CD4-positive, alpha-beta T cell treated with Interleukin-4 for 1 hour (primary cell): ENCODE data around the gene TRAF2.

Source experiments
- DNase-seq, 2 donors: peaks; one replicate each; pipeline ENCODE4 v3.0.0-alpha.2; 2020 to 2022

The TRAF2 gene

DNA sequence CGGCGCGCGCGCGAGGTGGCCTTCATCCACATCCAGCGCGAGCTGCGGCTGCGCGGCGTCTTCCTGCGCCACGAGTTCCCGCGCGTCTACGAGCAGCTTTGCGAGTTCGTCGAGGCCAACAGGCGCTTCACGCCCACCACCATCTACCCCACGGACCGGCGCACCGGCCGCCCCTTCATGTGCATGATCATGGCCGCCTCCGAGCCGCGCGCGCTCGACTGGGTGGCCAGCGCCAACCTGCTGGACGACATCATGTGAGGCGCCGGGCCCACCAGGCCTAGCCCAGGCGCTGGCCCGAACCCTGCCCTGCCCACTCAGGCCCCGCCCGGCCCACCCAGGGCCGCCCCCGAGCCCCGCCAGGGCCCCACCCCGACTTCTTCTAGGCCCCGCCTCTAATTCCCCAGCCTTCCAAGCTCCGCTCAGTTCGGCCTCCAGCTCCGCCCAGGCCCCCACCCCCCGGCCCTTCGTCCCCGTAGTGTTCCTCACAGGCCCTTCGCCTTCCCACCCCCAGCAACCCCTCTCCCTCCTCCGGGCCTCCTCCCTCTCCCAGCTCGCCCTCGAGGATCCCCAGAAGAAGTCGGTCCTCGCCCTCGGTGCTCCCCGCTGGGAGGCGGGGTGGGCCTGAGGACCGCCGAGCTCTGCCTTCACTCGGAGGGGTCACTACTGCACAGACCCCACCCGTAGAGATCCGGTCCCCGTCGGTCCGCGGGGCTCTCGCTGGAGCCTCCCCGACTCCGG is 39.1 kb upstream of the TRAF2 start:
- DNase-seq = no peak

DNA sequence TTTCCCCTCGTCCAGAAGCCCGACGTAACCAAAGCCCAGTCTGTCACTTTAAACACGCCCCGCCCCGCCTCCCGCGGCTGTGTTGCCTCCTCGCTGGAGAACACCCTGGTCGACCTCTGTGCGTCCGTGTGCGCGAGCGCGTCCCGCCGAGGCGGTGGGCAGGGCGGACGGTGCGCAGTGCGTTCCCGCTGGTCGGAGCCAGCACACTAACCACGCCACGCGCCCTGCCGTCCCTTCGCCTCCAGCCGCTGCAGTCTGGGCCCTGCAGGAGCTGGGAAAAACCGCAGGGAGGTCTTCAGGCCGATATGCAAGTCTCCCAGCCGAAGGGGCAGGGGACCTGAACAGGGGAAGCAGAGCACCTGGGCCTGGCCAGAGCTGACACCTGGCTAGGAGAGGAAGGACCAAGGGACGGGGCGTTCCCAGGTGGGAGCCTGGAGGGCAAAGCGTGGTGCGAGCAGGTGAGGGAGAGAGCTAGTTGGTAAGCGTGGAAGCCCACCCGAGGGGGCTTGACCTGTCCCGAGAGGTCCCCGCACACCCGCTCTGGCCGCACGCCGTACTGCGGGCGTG is 38.4 kb upstream of the TRAF2 start:
- DNase-seq = peak; percentile 70 to 76

DNA sequence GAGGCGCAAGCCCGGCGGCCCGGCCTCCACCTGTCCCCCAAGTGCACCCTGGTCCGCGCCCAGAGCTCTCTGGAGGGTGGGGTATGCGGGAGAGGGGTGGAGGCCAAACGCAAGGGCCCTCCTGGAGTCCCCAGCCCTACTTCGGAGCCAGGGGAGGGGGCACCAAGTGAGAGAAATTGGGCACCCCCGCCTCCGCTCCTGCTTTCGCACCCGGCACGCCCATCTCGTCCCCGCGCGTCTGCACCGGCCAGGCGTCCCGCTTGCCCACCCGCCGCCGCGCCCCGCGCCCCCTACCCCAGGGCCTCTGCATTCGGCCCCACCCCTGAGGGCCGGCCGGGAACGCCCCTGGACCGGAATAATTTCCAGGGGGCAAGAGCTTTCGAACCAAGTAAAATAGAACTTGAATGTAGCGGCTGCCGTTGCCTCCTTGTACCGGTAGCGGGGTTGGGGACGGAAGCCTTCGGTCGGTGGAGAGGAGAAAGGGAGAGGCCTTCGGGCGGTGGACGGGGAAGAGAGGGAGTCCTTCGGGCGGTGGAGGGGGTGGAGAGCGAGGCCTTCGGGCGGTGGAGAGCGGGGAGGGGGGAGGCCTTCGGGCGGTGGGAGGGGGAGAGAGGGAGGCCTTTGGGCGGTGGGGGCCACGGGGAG is 37.8 kb upstream of the TRAF2 start:
- DNase-seq = peak in 1 of 2 donors; percentile 36

DNA sequence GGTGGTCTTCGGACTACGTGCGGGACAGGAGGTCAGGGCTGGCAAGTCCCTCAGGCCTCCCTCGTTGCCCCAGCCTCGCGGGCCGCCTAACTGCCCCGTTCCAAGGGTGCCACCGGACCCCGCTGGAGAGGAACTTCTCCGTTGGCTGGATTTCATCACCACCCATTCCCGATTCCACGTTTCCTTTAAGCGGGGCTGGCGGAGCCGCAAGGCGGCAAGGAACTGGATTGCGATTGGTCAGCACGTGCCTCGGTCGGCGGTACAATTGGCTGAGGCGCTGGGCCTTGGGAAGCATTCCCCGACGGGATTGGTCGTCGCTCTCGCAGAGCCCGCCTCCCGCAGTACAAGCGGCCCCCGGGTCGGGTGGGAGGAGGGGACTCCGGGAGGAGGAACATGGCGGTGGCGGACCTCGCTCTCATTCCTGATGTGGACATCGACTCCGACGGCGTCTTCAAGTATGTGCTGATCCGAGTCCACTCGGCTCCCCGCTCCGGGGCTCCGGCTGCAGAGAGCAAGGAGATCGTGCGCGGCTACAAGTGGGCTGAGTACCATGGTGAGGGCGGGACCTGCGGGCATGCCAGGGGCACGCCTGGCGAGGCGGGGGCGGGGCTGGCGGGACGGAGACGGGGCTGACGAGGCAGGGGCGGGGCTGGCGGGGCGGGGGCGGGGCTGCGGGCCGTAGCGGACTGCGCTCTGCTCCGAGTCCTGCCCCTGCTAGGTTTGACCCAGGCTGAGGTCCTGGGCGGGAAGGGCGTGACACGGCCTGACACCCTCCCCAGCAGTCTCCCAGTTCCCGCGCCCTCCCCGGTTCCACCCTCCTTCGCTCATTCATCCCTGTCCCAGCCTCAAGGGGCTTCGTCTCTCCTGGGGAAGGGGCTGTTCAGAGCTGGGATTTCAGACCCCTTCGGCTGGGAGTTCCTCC is 37.0 kb upstream of the TRAF2 start, which contains the start of gene PHPT1:
TSS of gene PHPT1 (plus strand) at position 372 of the 922 bp plus-strand sequence. CDS start at position 394, 22 bp downstream.
- peak; percentile 97 for DNase-seq

DNA sequence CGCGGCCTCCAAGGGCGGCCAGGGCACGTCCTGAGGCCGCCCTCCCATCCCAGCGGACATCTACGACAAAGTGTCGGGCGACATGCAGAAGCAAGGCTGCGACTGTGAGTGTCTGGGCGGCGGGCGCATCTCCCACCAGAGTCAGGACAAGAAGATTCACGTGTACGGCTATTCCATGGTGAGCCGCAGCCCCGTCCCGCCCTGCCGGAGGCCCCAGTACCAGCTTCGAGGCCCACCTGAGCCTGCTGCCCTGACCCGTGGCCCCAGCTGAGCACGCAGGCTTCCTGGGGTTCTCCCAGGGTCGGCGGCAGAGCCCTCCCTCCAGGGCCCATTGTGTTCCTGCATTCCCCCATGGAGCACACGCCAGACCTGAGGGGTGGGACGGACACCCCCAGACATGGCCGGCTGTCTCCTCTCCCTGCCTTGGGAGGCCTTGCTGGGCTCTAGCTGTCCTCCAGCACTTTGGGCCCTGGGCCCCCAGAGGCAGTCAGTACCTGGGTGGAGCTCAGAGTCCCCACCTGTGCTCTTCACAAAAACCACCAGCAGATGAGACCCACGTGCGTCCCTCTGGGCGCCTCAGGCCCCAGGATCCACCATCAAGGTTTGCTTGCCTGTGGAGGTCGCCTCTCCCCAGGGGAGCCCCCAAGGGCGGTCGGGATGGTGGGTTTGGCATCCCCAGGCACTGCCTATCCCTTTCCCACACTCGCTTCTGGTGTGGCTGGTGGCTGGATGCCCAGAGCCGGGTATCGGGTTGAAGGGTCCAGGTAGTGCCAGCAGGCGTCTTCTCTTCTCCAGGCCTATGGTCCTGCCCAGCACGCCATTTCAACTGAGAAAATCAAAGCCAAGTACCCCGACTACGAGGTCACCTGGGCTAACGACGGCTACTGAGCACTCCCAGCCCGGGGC is 36.1 kb upstream of the TRAF2 start:
- DNase-seq = no peak

DNA sequence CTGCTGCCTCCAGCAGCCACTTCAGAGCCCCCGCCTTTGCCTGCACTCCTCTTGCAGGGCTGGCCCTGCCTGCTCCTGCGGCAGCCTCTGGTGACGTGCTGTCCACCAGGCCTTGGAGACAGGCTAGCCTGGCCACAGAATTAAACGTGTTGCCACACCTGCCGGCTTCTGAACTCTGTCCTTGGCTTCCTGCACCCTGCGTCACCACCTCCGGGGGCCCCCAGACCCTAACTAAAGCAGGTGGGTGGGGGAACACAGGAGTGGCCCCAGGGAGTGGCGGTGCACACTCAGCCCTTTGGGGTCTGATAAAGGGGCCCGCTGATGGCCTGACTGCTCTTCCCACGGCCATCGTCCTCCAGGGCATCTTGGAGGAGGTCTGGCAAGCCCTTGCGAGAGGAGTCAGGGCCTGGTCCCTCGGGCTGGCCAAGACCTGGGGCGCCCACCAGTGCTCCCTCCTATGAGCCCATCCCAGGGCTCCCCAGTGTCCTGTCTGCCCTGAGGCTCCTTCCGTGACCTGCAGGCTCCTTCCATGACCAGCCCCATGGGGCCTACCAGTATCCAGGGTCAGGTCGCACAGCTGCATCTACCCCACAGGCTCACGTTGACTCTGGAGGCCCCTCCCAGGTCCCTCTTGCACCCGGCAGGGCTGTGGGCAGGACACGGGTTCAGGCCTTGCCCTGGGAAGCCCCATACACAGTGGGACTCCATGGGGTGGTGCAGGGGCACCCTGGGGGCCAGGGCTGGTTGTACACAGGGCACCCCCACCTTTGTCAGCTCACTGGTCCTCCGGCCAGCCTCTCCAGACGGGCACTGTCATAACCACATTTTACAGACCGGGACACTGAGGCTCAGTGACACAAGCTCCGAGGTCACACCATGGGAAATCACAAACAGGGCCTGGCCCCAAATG is 35.2 kb upstream of the TRAF2 start:
- no peak for DNase-seq

DNA sequence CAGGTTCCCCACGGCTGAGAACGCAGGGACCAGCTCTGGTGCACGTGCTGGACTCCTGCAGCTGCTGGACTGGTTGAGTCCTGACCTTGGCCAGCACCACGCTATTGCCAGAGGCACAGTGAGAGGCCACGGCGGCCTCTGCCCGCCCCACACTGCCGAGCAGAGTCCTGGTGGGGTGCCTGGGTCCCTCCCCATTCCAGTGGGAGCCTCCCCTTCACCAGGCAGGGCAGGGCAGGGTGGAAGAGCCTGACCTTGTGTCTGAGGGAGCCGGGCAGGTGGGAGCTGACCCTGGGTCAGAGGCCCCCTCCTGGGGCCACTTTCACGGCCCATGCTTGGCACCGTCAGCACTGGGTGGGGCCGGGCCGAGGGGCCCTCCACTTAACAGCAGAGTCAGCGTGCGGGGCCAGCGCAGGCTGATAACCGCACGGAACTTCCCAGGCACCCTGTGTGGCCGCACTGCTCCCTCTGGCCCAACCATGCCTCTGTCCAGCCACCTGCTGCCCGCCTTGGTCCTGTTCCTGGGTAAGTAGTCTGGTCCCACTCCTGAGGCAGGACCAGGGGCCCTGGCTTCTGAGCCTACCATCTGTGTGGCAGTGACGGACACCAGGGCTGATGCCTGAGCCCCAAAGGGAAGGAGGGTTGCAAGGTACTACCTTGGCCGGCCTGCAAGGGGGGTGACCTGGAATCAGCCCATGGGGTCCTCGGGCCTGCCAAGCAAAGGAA is 34.2 kb upstream of the TRAF2 start, which contains the start of gene MAMDC4:
TSS of gene MAMDC4 (plus strand) at position 406 of the 723 bp plus-strand sequence. CDS start at position 477, 71 bp downstream.
- DNase-seq = no peak

DNA sequence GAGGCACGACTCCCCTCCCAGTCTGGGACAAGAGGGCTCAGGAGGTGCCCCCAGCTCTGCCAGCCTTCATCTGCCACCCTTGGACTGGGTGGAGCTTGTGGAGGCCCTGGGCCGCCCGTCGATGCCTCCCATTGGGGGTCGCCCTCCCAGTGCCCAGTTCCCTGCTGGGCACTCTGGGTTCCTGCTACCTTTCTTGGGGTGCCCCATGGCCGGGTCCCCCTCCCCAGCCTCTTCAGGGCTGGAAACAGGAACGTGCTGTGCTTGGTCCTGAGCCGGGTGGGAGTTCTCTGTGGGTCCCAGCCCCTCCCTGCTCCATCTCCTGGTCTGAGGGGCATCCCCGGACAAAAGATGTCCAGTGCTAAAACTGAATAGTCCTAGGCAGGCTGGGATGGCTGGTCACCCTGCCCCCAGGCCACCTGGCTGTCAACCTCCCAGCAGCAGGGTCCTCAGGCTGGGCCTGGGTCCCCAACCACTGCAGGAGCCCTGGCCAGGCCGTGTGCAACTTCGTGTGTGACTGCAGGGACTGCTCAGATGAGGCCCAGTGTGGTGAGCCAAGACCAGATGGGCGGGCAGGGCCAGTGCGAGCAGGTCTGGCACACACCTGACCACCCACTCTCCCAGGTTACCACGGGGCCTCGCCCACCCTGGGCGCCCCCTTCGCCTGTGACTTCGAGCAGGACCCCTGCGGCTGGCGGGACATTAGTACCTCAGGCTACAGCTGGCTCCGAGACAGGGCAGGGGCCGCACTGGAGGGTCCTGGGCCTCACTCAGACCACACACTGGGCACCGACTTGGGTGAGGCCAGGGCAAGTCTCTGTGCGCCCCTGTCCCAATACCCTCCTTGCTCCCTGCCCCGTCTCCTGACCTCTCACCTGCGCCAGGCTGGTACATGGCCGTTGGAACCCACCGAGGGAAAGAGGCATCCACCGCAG is 33.4 kb upstream of the TRAF2 start:
- no peak for DNase-seq

DNA sequence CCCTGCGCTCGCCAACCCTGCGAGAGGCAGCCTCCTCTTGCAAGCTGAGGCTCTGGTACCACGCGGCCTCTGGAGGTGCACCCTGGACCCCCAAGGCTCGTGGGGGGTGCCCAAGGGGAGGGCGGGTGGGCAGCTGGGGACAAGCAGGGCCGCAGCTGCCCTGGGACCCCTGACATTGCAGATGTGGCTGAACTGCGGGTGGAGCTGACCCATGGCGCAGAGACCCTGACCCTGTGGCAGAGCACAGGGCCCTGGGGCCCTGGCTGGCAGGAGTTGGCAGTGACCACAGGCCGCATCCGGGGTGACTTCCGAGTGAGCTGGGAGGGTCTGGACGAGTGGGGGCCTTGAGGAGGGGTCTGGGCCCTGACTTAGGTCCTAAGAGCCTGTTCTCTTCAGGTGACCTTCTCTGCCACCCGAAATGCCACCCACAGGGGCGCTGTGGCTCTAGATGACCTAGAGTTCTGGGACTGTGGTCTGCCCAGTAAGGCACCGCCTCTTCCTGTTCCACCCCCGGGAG is 32.7 kb upstream of the TRAF2 start:
- DNase-seq = no peak

DNA sequence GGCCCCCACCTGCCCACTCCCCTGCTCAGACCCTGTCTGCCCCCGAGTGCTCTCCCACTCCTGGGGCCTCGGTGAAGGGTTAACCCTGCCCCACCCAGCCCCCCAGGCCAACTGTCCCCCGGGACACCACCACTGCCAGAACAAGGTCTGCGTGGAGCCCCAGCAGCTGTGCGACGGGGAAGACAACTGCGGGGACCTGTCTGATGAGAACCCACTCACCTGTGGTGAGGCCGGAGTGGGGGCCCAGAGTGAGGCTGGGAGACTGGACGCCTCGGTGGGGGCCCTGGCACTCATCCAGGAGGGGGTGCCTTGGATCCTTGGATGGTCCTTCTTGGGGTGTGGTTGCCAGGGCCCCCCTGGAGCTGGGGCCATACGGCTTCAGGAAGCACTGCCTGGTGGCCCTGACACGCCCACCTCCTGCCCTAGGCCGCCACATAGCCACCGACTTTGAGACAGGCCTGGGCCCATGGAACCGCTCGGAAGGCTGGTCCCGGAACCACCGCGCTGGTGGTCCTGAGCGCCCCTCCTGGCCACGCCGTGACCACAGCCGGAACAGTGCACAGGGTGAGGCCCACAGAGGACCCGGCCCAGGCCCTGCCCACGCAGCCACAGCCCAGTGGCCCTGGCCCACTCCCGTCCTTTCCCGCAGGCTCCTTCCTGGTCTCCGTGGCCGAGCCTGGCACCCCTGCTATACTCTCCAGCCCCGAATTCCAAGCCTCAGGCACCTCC is 32.0 kb upstream of the TRAF2 start:
- DNase-seq = no peak

DNA sequence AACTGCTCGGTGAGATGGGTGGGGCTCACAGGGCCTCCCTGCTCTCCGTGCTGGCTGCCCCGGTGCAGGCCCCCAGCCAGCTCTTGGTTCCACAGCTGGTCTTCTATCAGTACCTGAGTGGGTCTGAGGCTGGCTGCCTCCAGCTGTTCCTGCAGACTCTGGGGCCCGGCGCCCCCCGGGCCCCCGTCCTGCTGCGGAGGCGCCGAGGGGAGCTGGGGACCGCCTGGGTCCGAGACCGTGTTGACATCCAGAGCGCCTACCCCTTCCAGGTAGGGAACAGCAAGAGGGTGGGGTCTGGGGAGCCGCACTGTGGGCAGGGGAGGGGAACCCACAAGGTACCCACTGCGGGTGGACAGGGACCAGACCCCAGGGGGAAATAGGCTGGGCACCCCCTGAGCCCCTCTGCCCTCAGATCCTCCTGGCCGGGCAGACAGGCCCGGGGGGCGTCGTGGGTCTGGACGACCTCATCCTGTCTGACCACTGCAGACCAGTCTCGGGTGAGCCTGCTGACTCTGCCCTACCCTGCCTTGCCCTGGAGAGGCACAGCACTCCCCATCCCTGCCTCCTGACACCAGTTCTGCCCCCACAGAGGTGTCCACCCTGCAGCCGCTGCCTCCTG is 31.4 kb upstream of the TRAF2 start:
- no peak for DNase-seq

DNA sequence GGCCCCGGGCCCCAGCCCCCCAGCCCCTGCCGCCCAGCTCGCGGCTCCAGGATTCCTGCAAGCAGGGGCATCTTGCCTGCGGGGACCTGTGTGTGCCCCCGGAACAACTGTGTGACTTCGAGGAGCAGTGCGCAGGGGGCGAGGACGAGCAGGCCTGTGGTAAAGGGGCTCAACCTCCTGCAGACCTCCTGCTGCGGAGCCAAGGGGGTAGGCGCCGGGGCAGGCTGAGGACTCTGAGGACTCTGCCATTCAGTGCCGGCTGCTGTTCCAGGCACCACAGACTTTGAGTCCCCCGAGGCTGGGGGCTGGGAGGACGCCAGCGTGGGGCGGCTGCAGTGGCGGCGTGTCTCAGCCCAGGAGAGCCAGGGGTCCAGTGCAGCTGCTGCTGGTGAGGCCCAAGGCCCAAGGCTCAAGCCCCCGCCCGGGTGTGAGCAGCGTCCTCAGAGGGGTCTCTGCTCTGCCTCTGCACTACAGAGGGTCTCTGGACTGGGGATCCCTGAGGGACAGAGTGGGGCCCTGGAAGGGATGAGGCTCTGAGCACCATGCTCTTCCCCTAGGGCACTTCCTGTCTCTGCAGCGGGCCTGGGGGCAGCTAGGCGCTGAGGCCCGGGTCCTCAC is 30.7 kb upstream of the TRAF2 start:
- no peak for DNase-seq

DNA sequence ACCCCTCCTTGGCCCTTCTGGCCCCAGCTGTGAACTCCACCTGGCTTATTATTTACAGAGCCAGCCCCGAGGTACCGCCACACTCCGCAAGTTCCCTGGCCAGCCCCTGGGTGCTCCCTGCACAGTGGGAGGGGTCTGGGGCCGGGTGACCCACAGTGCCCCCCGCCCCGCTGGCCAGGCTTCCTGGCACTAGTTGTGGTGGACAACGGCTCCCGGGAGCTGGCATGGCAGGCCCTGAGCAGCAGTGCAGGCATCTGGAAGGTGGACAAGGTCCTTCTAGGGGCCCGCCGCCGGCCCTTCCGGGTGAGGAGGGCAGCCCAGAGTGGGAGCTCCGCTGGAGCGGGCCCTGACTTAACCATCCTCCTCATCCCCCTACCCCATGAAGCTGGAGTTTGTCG is 30.2 kb upstream of the TRAF2 start:
- no peak for DNase-seq

DNA sequence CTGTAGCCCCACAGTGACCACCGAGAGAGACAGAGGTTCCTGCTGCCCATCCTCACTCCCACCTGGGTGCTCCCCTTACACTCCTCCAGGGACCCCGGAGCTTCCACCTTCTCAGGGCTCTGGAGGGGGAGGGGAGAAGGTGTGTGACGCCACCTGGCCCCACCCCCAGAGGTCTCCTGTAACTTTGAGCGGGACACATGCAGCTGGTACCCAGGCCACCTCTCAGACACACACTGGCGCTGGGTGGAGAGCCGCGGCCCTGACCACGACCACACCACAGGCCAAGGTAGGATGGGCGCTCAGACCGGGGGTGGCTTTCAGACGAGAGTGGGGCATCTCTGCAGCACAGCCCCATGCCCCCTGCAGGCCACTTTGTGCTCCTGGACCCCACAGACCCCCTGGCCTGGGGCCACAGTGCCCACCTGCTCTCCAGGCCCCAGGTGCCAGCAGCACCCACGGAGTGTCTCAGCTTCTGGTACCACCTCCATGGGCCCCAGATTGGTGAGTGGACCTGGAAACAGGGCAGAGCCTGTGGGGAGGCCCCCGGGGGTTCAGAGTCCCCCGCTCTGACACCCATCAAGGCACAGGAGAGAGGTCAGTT is 29.7 kb upstream of the TRAF2 start:
- DNase-seq = no peak

DNA sequence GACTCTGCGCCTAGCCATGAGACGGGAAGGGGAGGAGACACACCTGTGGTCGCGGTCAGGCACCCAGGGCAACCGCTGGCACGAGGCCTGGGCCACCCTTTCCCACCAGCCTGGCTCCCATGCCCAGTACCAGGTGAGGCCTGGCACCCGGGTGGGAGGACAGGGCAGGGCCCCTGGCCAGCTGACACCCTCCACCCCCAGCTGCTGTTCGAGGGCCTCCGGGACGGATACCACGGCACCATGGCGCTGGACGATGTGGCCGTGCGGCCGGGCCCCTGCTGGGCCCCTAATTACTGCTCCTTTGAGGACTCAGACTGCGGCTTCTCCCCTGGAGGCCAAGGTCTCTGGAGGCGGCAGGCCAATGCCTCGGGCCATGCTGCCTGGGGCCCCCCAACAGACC is 29.1 kb upstream of the TRAF2 start:
- no peak for DNase-seq

DNA sequence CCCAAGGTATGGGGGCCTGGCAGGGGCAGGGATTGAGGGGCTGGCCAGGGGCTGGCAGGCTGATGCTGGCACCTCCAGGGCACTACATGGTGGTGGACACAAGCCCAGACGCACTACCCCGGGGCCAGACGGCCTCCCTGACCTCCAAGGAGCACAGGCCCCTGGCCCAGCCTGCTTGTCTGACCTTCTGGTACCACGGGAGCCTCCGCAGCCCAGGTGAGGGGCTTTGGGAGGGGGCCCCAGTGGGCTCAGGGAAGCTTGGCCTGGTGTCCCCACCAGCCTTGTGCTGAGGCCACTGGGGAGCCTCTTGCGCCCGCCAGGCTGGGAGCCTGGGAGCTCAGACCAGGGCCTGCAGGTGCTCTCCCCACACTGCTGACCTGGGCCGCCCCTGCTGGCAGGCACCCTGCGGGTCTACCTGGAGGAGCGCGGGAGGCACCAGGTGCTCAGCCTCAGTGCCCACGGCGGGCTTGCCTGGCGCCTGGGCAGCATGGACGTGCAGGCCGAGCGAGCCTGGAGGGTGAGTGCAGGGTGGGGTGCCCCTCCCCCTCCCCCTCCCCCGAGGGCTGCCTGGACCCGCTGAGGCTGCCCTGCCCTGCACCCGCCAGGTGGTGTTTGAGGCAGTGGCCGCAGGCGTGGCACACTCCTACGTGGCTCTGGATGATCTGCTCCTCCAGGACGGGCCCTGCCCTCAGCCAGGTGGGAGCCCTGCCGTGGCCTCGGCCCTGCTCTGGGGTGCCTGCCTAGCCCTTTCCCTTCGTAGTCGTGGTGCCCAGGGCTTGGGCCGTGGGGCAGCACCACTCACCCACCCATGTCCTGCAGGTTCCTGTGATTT is 28.5 kb upstream of the TRAF2 start:
- no peak for DNase-seq
